Measurements from ENCODE around the gene BCHE.

DNA sequence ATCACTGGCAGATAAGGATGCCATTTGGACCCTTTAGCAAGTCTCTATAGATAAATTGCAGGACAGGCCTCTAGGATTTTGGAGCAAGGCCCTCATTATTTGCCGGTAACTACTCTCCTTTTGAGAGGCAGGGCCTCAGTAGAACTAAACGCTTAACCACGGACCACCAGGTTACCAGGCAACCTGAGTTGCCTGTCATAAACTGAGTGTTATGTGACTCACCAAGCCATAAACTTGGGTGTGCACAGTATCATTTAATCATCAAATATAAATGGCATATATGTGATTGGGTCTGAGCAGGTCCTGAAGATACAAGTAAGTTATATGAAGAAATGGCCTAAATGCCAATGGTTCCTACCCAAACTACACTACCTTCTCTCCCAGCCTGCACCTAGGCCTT lies 93.2 kb downstream of the BCHE start:
- TF ChIP-seq POLR2AphosphoS5 (IDR thresholded peaks at IDR 0.05; ENCODE audit: borderline replicate concordance, low read depth, low read length) (no peak), EZH2 (IDR thresholded peaks at IDR 0.05) (no peak), FOXP2 (optimal IDR thresholded peaks at IDR 0.05; ENCODE audit: control extremely low read depth, extremely low read length, insufficient read depth) (no peak)

Data from SK-N-MC (cell line).